Thyroid gland (tissue), 4 donors: ENCODE data around the gene TMEM259. TPM values are rescaled to one million over a fixed set of nuclear protein-coding genes. Genes with fewer than 3 reads are reported as not detected.

Experiments used
- DNase-seq, 2 donors: peaks; one replicate each; pipeline ENCODE4 v3.0.0-alpha.2; 2019
- H3K27ac ChIP-seq, 3 donors: fragments of 200-600 bp; sonication (generic); 1 replicate in 2 of 3; 2 replicates in 1 of 3; pipeline ENCODE4 v1.5.1; 2016 to 2019; ENCODE audit warnings: mild to moderate bottlenecking in 1 of 3, moderate library complexity in 1 of 3
- H3K27me3 ChIP-seq: fragments of 200-600 bp; sonication (generic); one replicate; pipeline ENCODE4 v1.5.1; 2019
- H3K36me3 ChIP-seq, 2 donors: fragments of 200-600 bp; sonication (generic); one replicate each; pipeline ENCODE4 v1.5.1; 2016 to 2019
- H3K4me1 ChIP-seq, 2 donors: fragments of 200-600 bp; sonication (generic); one replicate each; pipeline ENCODE4 v1.5.1; 2017 to 2019
- H3K4me3 ChIP-seq, 3 donors: fragments of 200-600 bp; sonication (generic); replicated peaks in 1 of 3; 1 replicate in 2 of 3; 2 replicates in 1 of 3; pipeline ENCODE4 v1.5.1; 2016; ENCODE audit warnings: mild to moderate bottlenecking in 1 of 3
- H3K9me3 ChIP-seq: fragments of 200-600 bp; sonication (generic); one replicate; pipeline ENCODE4 v1.5.1; 2017
- CTCF ChIP-seq, 6 experiments: fragments of 200-600 bp in 3 of 6; fragments of 450-650 bp in 3 of 6; sonication (generic) in 3 of 6; IDR thresholded peaks; one replicate each; pipeline ENCODE4 v1.5.1; 2016 to 2019; ENCODE audit warnings: antibody characterized with exemption in 6 of 6, mild to moderate bottlenecking in 2 of 6, inconsistent platforms in 1 of 6, moderate library complexity in 1 of 6
- POLR2A ChIP-seq, 2 donors: fragments of 450-650 bp; IDR thresholded peaks; one replicate each; pipeline ENCODE4 v1.6.1; 2017; ENCODE audit warnings: antibody characterized with exemption in 2 of 2, mild to moderate bottlenecking in 2 of 2, moderate library complexity in 1 of 2
- WGBS, 2 donors: methylation state at CpG; one replicate each; pipeline ENCODE4 v1.1.5; 2017; 5-methylcytosine and 5-hydroxymethylcytosine counted together
- intact Hi-C: fragments of 100-400 bp; cut with DNase I; formaldehyde crosslinking; loops from one replicate; pipeline ENCODE4 v1.15.1; 2023
- total RNA-seq, 4 donors: library from RNA; depleted of rRNA; stranded (reverse); fragments of >200 nt; gene quantifications; one replicate each; pipeline ENCODE4 v1.2.3, GENCODE V29; 2016

The TMEM259 gene
- total RNA-seq, 4 donors from 2014 or later: 162 to 238 (median 192) TPM

DNA sequence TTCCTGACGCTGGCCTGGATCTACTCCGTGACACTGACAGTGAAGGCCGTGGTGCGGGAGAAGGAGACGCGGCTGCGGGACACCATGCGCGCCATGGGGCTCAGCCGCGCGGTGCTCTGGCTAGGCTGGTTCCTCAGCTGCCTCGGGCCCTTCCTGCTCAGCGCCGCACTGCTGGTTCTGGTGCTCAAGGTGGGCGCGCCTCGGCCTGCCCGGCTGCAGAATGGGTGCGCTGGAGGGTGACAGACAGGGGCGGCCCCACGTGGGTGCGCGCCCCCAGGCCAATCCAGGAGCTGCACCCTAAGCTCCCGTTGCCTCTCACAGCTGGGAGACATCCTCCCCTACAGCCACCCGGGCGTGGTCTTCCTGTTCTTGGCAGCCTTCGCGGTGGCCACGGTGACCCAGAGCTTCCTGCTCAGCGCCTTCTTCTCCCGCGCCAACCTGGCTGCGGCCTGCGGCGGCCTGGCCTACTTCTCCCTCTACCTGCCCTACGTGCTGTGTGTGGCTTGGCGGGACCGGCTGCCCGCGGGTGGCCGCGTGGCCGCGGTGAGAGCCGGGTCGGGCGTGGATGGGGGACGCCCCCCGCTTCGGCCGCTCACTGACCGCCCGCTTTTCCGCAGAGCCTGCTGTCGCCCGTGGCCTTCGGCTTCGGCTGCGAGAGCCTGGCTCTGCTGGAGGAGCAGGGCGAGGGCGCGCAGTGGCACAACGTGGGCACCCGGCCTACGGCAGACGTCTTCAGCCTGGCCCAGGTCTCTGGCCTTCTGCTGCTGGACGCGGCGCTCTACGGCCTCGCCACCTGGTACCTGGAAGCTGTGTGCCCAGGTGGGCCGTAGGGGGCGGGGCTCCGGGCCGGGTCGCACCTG is 26.1 kb upstream of the TMEM259 start:
- no peaks in the 10 kb centered on the region for H3K36me3 ChIP-seq
- H3K4me1 ChIP-seq: peaks cover 0 to 9% of the 10 kb centered on the region in 2 donors
- DNase-seq: no peak
- no peak overlapping the region for H3K4me3 ChIP-seq
- no peaks in the 10 kb centered on the region for H3K9me3 ChIP-seq
- 87 to 89% methylated on average over 3 to 55 of the region's 77 CpGs for WGBS, 2 donors
- H3K27me3 ChIP-seq: no peaks in the 10 kb centered on the region
- TF ChIP-seq CTCF (IDR thresholded peaks at IDR 0.05): no peak
- TF ChIP-seq POLR2A (IDR thresholded peaks at IDR 0.05): no peak
- no peak overlapping the region for H3K27ac ChIP-seq
- intact Hi-C loops: no loop called here

GRCh38 chr19:1046117-1046626 is 25.2 kb upstream of the TMEM259 start:
- Histone ChIP-seq H3K27ac (no peak overlapping the region), H3K27me3 (no peaks in the 10 kb centered on the region), H3K36me3 (no peaks in the 10 kb centered on the region), H3K4me3 (no peak overlapping the region), H3K9me3 (no peaks in the 10 kb centered on the region), H3K4me1 (peaks cover 0 to 14% of the 10 kb centered on the region in 2 donors)
- no peak for DNase-seq
- intact Hi-C loops: no loop called here
- WGBS, 2 donors: 96 to 100% methylated on average over 7 to 27 of the region's 33 CpGs
- no peak for TF ChIP-seq CTCF (IDR thresholded peaks at IDR 0.05)
- TF ChIP-seq POLR2A (IDR thresholded peaks at IDR 0.05): no peak

- 84 to 89% methylated on average over 10 of the region's 10 CpGs for WGBS, 2 donors
- no peaks in the 10 kb centered on the region for H3K36me3 ChIP-seq
Measured at GRCh38 chr19:1045247-1045603, 24.3 kb upstream of the TMEM259 start.

DNA sequence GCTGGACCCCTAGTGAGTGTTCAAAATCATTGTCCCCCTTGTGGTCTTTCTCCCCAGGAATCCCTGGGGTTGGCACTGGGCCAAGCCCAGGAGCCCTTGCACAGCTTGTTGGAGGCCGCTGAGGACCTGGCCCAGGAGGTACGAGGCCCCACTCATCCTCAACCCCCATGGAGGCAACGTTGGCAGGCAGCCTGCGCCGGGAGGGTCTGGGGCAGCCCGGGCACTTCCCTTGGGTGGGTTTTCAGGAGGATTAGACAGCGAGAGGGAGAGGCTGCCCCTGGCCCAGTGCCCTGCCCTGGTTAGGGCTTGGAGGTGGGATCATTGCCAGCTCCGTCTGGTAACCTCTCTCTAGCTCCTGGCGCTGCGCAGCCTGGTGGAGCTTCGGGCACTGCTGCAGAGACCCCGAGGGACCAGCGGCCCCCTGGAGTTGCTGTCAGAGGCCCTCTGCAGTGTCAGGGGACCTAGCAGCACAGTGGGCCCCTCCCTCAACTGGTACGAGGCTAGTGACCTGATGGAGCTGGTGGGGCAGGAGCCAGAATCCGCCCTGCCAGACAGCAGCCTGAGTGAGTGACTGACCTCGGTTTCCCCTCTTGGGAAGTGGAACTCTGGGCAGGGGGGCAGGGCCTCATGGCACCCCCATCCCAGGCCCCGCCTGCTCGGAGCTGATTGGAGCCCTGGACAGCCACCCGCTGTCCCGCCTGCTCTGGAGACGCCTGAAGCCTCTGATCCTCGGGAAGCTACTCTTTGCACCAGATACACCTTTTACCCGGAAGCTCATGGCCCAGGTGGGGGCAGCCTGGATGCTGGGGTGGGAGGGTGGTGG is 22.0 kb upstream of the TMEM259 start:
- DNase-seq: peak in 1 of 2 donors; percentile 67
- Histone ChIP-seq H3K4me1 (peaks cover 10 to 29% of the 10 kb centered on the region in 2 donors), H3K27ac (peak overlapping the region in 1 of 3 donors; percentile 30), H3K27me3 (no peaks in the 10 kb centered on the region), H3K36me3 (no peaks in the 10 kb centered on the region), H3K4me3 (no peak overlapping the region), H3K9me3 (no peaks in the 10 kb centered on the region)
- intact Hi-C loops: no loop called here
- TF ChIP-seq CTCF (IDR thresholded peaks at IDR 0.05) (no peak), POLR2A (IDR thresholded peaks at IDR 0.05) (no peak)
- WGBS, 2 donors: 37 to 60% methylated on average over 5 to 7 of the region's 23 CpGs

More at GRCh38 chr19:1045247-1045603, 24.3 kb upstream of the TMEM259 start:
- no peaks in the 10 kb centered on the region for H3K9me3 ChIP-seq
- no peak for DNase-seq
- no peak overlapping the region for H3K27ac ChIP-seq
- peaks cover 6 to 24% of the 10 kb centered on the region in 2 donors for H3K4me1 ChIP-seq
- TF ChIP-seq POLR2A (IDR thresholded peaks at IDR 0.05) (no peak), CTCF (IDR thresholded peaks at IDR 0.05) (no peak)
- intact Hi-C loops: no loop called here
- no peaks in the 10 kb centered on the region for H3K27me3 ChIP-seq
- no peak overlapping the region for H3K4me3 ChIP-seq
